HepG2 (cell line): ENCODE data around the gene RPLP1. TPM values are rescaled to one million over a fixed set of nuclear protein-coding genes. Genes with fewer than 3 reads are reported as not detected.

ENCODE experiments used
- ATAC-seq: fragments of 200-7000 bp; cut with Tn5 transposase; 3 replicates; pipeline ENCODE4 v1.9.1; 2020; ENCODE audit warnings: mild to moderate bottlenecking, moderate library complexity
- BruUV-seq: library from RNA; stranded (reverse); fragments of 400-500 nt; replicated peaks from 2 replicates; lab custom pipeline; 2021; lab: Mats Ljungman, UMichigan
- CTCF ChIA-PET: fragments of 300-600 bp; formaldehyde crosslinking; extraction: SDS; loops from one replicate; lab custom pipeline; 2021; ENCODE audit warnings: low total read pairs, inconsistent platforms, low intra/inter-chr PET ratio; lab: Yijun Ruan, JAX
- POLR2A ChIA-PET: fragments of 350-600 bp; sonication (Branson Sonifier 250); formaldehyde crosslinking; loops from one replicate; lab custom pipeline; 2020; ENCODE audit warnings: antibody characterized with exemption, inconsistent platforms; lab: Yijun Ruan, JAX
- DNase-seq: peaks from one replicate; pipeline ENCODE4 v3.0.0-alpha.2; 2015; ENCODE audit warnings: low spot score
- FAIRE-seq: peaks from 3 replicates; lab custom pipeline; 2011; peaks lifted over from hg19 to GRCh38; lab: Jason Lieb, UNC
- H2AFZ ChIP-seq: one replicate; pipeline ENCODE4 v1.6.1; 2011; ENCODE audit warnings: low read length, inconsistent platforms
- H3K27ac ChIP-seq: fragments of 300-600 bp; 3 replicates; pipeline ENCODE4 v1.8.0; 2011; ENCODE audit warnings: mixed run types, mild to moderate bottlenecking, mixed read lengths, low read length, inconsistent platforms; ENCODE audit not compliant: insufficient read depth; ENCODE audit errors: extremely low read length
- H3K27me3 ChIP-seq, 2 experiments: fragments of 200-600 bp in 1 of 2; 2 replicates in 1 of 2; 3 replicates in 1 of 2; pipeline versions ENCODE4 v1.6.0 to v1.8.0; 2011; ENCODE audit warnings: low read length in 2 of 2, mild to moderate bottlenecking in 2 of 2, moderate library complexity in 2 of 2, inconsistent platforms in 1 of 2; ENCODE audit not compliant: insufficient read depth in 2 of 2, control insufficient read depth in 1 of 2
- H3K36me3 ChIP-seq, 2 experiments: fragments of 200-600 bp in 1 of 2; replicated peaks in 1 of 2; 2 replicates in 1 of 2; 3 replicates in 1 of 2; pipeline versions ENCODE4 v1.5.1 to v1.8.0; 2011; ENCODE audit warnings: low read length in 2 of 2, inconsistent platforms in 1 of 2; ENCODE audit not compliant: insufficient read depth in 2 of 2, control insufficient read depth in 1 of 2
- H3K4me1 ChIP-seq: 2 replicates; pipeline ENCODE4 v1.5.1; 2012; ENCODE audit warnings: low read length, inconsistent platforms; ENCODE audit not compliant: insufficient read depth
- H3K4me2 ChIP-seq: 2 replicates; pipeline ENCODE4 v1.6.0; 2011; ENCODE audit warnings: low read depth, low read length, inconsistent platforms
- H3K4me3 ChIP-seq, 3 experiments: fragments of 200-600 bp in 1 of 3; sonication (generic), shearing (Covaris generic) in 1 of 3; replicated peaks in 1 of 3; 2 replicates each; pipeline ENCODE4 v1.5.1; 2011 to 2016; ENCODE audit warnings: low read length in 3 of 3, inconsistent platforms in 2 of 3, low read depth in 2 of 3, mild to moderate bottlenecking in 2 of 3, control low read depth in 1 of 3, mixed read lengths in 1 of 3; ENCODE audit not compliant: insufficient read depth in 1 of 3
- H3K79me2 ChIP-seq: one replicate; pipeline ENCODE4 v1.6.1; 2011; ENCODE audit warnings: low read length, inconsistent platforms; ENCODE audit not compliant: insufficient read depth
- H3K9ac ChIP-seq: 2 replicates; pipeline ENCODE4 v1.6.0; 2011; ENCODE audit warnings: mild to moderate bottlenecking, low read depth, low read length, inconsistent platforms; ENCODE audit not compliant: insufficient read depth
- H3K9me3 ChIP-seq: 2 replicates; pipeline ENCODE4 v1.5.1; 2012; ENCODE audit warnings: mild to moderate bottlenecking, low read length
- H4K20me1 ChIP-seq: 2 replicates; pipeline ENCODE4 v1.6.0; 2011; ENCODE audit warnings: inconsistent platforms, mild to moderate bottlenecking, low read length, moderate library complexity; ENCODE audit not compliant: insufficient read depth
- ASH2L ChIP-seq: fragments of 300-600, 200-600 bp; sonication (generic); IDR thresholded peaks from 2 replicates; pipeline ENCODE4 v1.7.0; 2017; ENCODE audit warnings: low read depth, mild to moderate bottlenecking, moderate library complexity, mixed read lengths, low read length; ENCODE audit not compliant: insufficient read length
- ISL2 ChIP-seq: sonication (generic); formaldehyde crosslinking; IDR thresholded peaks from 2 replicates; pipeline ENCODE4 v1.5.0; 2020; ENCODE audit warnings: missing genetic modification reagents
- ZBTB38 ChIP-seq: sonication (generic); formaldehyde crosslinking; IDR thresholded peaks from 2 replicates; pipeline ENCODE4 v1.5.1; 2020; ENCODE audit warnings: mild to moderate bottlenecking, missing genetic modification reagents
- ZFAT ChIP-seq: sonication (generic); formaldehyde crosslinking; conservative IDR thresholded peaks from 2 replicates; pipeline ENCODE4 v1.8.1; 2023; ENCODE audit warnings: missing genetic modification reagents, inconsistent platforms
- ZNF329 ChIP-seq: sonication (generic); formaldehyde crosslinking; IDR thresholded peaks from 2 replicates; pipeline ENCODE4 v1.9.0; 2021; ENCODE audit warnings: low read depth, mild to moderate bottlenecking, missing genetic modification reagents
- ZNF720 ChIP-seq: sonication (generic); formaldehyde crosslinking; IDR thresholded peaks from 2 replicates; pipeline ENCODE4 v1.4.0; 2020; ENCODE audit warnings: missing genetic modification reagents
- WGBS: methylation state at CpG from one replicate; pipeline ENCODE4 v1.1.6; 2017; ENCODE audit warnings: low lambda C conversion rate; 5-methylcytosine and 5-hydroxymethylcytosine counted together
- in situ Hi-C: cut with HindIII; loops from 2 replicates; pipeline ENCODE4 v1.10.0; 2017; ENCODE audit warnings: low pct_unique_long_range_greater_than_20kb; ENCODE audit not compliant: extremely low pct_ligation_motif_present
- intact Hi-C: fragments of 100-400 bp; cut with micrococcal nuclease; formaldehyde crosslinking; loops from one replicate; pipeline ENCODE4 v1.10.0; 2022; ENCODE audit not compliant: unreplicated experiment
- polyA plus RNA-seq, 8 experiments: library from polyadenylated mRNA; depleted of rRNA in 3 of 8; stranded (reverse) in 7 of 8; unstranded in 1 of 8; fragments of >200 nt; fragmentation: Illumina TruSeq in 4 of 8; extraction: Trizol in 4 of 8; gene quantifications; 2 replicates each; pipeline versions ENCODE4 v1.2.1 to v1.2.3, GENCODE V29; 2011 to 2016; ENCODE audit warnings: low read depth in 4 of 8, missing spikeins in 1 of 8, mixed read lengths in 1 of 8; ENCODE audit not compliant: insufficient read depth in 1 of 8
- total RNA-seq, 5 experiments: library from RNA; depleted of rRNA; stranded (reverse); fragments of >200 nt; fragmentation: Illumina TruSeq; extraction: Trizol; gene quantifications; 2 replicates each; pipeline ENCODE4 v1.2.3, GENCODE V29; 2016; ENCODE audit warnings: low read depth in 1 of 5
- TF ChIP-seq, protein P1 (sequence below), 2 experiments: sonication (generic) in 1 of 2; formaldehyde crosslinking in 1 of 2; IDR thresholded peaks; 2 replicates each; pipeline versions ENCODE4 v1.6.1 to v1.9.0; 2014 to 2022; ENCODE audit warnings: antibody characterized with exemption in 1 of 2, borderline replicate concordance in 1 of 2, inconsistent platforms in 1 of 2, low read depth in 1 of 2, missing genetic modification reagents in 1 of 2

The RPLP1 gene
- total and polyA plus RNA-seq, 2 of the 13 experiments (the other 11 are each of a cell fraction or from before 2014, with no cell fraction given), result 817 to 929 TPM

DNA sequence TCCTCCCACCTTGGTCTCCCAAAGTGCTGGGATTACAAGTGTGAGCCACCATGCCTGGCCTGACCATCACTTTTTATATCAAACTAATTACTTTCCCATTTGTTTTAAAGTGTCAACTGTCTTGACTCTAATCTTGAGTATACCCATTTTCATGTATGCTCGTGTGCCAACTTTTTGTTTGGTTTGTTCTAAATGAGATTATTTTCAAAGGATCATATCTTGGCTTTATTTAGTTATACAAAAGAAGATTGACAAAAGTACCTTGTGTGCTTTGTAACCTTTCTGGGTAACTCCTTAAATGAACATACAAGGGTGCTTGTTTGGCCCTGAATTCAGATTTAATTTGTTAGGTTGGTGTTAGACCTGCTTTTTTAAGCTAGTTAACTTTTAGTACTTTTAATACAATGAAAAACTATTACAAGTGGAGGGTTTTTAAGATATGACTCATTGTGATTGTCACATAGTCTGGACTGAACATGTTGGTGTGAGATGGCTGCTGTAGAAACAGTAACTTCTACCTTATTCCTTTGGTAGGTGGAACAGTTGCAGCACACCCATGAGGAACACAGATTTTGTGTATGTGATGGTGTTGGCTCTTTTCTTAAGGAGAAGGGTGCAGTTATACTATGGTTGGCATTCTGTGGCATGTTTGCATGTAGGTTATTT, 27.7 kb upstream of the RPLP1 start (continued):
- TF ChIP-seq, protein P1, sequence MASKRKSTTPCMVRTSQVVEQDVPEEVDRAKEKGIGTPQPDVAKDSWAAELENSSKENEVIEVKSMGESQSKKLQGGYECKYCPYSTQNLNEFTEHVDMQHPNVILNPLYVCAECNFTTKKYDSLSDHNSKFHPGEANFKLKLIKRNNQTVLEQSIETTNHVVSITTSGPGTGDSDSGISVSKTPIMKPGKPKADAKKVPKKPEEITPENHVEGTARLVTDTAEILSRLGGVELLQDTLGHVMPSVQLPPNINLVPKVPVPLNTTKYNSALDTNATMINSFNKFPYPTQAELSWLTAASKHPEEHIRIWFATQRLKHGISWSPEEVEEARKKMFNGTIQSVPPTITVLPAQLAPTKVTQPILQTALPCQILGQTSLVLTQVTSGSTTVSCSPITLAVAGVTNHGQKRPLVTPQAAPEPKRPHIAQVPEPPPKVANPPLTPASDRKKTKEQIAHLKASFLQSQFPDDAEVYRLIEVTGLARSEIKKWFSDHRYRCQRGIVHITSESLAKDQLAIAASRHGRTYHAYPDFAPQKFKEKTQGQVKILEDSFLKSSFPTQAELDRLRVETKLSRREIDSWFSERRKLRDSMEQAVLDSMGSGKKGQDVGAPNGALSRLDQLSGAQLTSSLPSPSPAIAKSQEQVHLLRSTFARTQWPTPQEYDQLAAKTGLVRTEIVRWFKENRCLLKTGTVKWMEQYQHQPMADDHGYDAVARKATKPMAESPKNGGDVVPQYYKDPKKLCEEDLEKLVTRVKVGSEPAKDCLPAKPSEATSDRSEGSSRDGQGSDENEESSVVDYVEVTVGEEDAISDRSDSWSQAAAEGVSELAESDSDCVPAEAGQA (IDR thresholded peaks at IDR 0.05; ENCODE audit: low read depth), result no peak
- TF ChIP-seq, protein P1 (CRISPR knock-in tag; IDR thresholded peaks at IDR 0.05; ENCODE audit: borderline replicate concordance), result no peak

DNA sequence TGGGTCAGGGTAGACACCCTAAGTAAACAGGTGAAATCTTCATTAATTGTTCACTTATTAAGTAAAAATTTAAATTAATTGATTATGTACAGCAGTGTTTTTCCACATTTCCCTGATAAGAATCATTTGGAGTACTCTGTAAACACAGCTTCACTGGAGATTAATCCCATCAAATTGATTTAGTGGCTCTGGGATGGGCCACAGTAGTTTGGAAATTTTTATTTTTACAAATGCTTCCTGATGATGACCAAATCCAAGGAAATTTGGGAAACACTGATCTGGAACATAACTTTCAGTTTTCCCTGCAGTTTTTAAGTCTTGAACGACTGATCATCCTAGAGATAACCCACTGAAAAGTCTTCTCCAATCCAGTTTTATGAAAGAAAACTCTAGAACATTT, 18.8 kb upstream of the RPLP1 start:
- no TSS peak for BruUV-seq
- Histone ChIP-seq H3K9ac (no peak overlapping the region), H3K79me2 (no peaks in the 10 kb centered on the region), H3K4me3 (no peak overlapping the region), H3K4me2 (no peak overlapping the region), H3K27ac (no peak overlapping the region), H2AFZ (no peak overlapping the region), H4K20me1 (no peaks in the 10 kb centered on the region), H3K4me1 (no peaks in the 10 kb centered on the region), H3K27me3 (no peaks in the 10 kb centered on the region), H3K9me3 (no peaks in the 10 kb centered on the region), H3K36me3 (peaks cover 13 to 58% of the 10 kb centered on the region in 2 experiments)
- POLR2A ChIA-PET, result no interaction called here
- DNase-seq (no peak), FAIRE-seq (no peak), ATAC-seq (no peak)
- 95% methylated on average over 1 of the region's 1 CpG for WGBS
- in situ Hi-C loops (no loop called here), intact Hi-C loops (no loop called here)
- CTCF ChIA-PET, result no interaction called here
- TF ChIP-seq ISL2 (CRISPR knock-in tag) (no peak), ZNF720 (CRISPR knock-in tag) (no peak), ZNF329 (CRISPR knock-in tag) (no peak), ASH2L (no peak), ZFAT (CRISPR knock-in tag) (no peak), ZBTB38 (CRISPR knock-in tag) (no peak)
